A549 (cell line): Measurements from ENCODE around the gene TAPBPL. TPM values are rescaled to one million over a fixed set of nuclear protein-coding genes. Genes with fewer than 3 reads are reported as not detected.
"Not testable (repeated sequence)": the region's sequence is repeated elsewhere in the genome, so short reads cannot be mapped to it uniquely, and the experiment has no call there.

Experiments
- ATAC-seq, 2 experiments: fragments of 200-7000 bp in 1 of 2; fragments of >200 bp in 1 of 2; cut with Nextera tagmentation in 1 of 2; cut with Tn5 transposase in 1 of 2; 3 replicates each; pipeline versions ENCODE4 v1.8.0 to v1.9.1; 2018 to 2020; ENCODE audit warnings: mild to moderate bottlenecking in 1 of 2, moderate library complexity in 1 of 2
- CTCF ChIA-PET: fragments of 300-600 bp; sonication (Branson Sonifier 250); formaldehyde crosslinking; extraction: SDS; loops from one replicate; lab custom pipeline; 2021; ENCODE audit warnings: antibody characterized with exemption, inconsistent platforms; lab: Yijun Ruan, JAX
- POLR2A ChIA-PET: fragments of 350-600 bp; formaldehyde crosslinking; extraction: SDS; loops from one replicate; lab custom pipeline; 2021; ENCODE audit warnings: antibody characterized with exemption, inconsistent platforms; lab: Yijun Ruan, JAX
- DNase-seq, 2 experiments: peaks; one replicate each; pipeline versions ENCODE4 v3.0.0 to v3.0.0-alpha.2; 2011 to 2016; ENCODE audit warnings: low read depth in 1 of 2, low spot score in 1 of 2
- FAIRE-seq: peaks from 2 replicates; lab custom pipeline; 2011; peaks lifted over from hg19 to GRCh38; lab: Jason Lieb, UNC
- H3K27ac ChIP-seq, 2 experiments: fragments of >200 bp; sonication (Bioruptor Twin); formaldehyde crosslinking; 3 replicates each; pipeline ENCODE4 v1.5.1; 2016 to 2017
- H3K4me1 ChIP-seq: fragments of >200 bp; sonication (Bioruptor Twin); formaldehyde crosslinking; 3 replicates; pipeline ENCODE4 v1.6.1; 2016
- H3K4me2 ChIP-seq: fragments of >200 bp; sonication (Bioruptor Twin); formaldehyde crosslinking; 3 replicates; pipeline ENCODE4 v1.6.1; 2016
- H3K4me3 ChIP-seq: fragments of >200 bp; sonication (Bioruptor Twin); formaldehyde crosslinking; 3 replicates; pipeline ENCODE4 v1.5.1; 2016
- H3K9me3 ChIP-seq: fragments of >200 bp; sonication (Bioruptor Twin); formaldehyde crosslinking; 3 replicates; pipeline ENCODE4 v1.6.1; 2016
- BHLHE40 ChIP-seq: IDR thresholded peaks from 2 replicates; pipeline ENCODE4 v1.6.1; 2012; ENCODE audit warnings: low read depth, low read length, inconsistent platforms
- CBX8 ChIP-seq: fragments of 200-600 bp; sonication (generic); IDR thresholded peaks from 2 replicates; pipeline ENCODE4 v1.6.1; 2016
- CEBPB ChIP-seq, 2 experiments: fragments of >200 bp in 1 of 2; sonication (Bioruptor Twin) in 1 of 2; formaldehyde crosslinking in 1 of 2; IDR thresholded peaks; 2 replicates each; pipeline ENCODE4 v1.6.1; 2012 to 2016
- EHF ChIP-seq: fragments of 250-450 bp; sonication (Bioruptor Pico); IDR thresholded peaks from 2 replicates; pipeline ENCODE4 v1.5.0; 2020; ENCODE audit warnings: mild to moderate bottlenecking
- FOSB ChIP-seq: fragments of 250-450 bp; sonication (Bioruptor Pico); IDR thresholded peaks from 2 replicates; pipeline ENCODE4 v1.5.0; 2020; ENCODE audit warnings: mild to moderate bottlenecking, moderate library complexity
- HDAC2 ChIP-seq: fragments of 200-600 bp; sonication (generic); IDR thresholded peaks from 2 replicates; pipeline ENCODE4 v1.6.1; 2016
- HOXA7 ChIP-seq: fragments of 250-450 bp; sonication (Bioruptor Pico); IDR thresholded peaks from 2 replicates; pipeline ENCODE4 v1.5.0; 2020; ENCODE audit warnings: mild to moderate bottlenecking, moderate library complexity
- JUN ChIP-seq, 2 experiments: fragments of >200 bp; sonication (Bioruptor Twin); formaldehyde crosslinking; IDR thresholded peaks; 2 replicates in 1 of 2; 3 replicates in 1 of 2; pipeline ENCODE4 v1.6.1; 2016 to 2017
- JUNB ChIP-seq: fragments of >200 bp; sonication (Bioruptor Twin); formaldehyde crosslinking; IDR thresholded peaks from 2 replicates; pipeline ENCODE4 v1.6.1; 2016
- KDM5A ChIP-seq: fragments of 200-600 bp; sonication (generic); IDR thresholded peaks from 2 replicates; pipeline ENCODE4 v1.6.1; 2016; ENCODE audit warnings: antibody characterized with exemption, mild to moderate bottlenecking
- MAFK ChIP-seq: fragments of 450-650 bp; IDR thresholded peaks from 2 replicates; pipeline ENCODE4 v1.6.1; 2014; ENCODE audit not compliant: partially characterized antibody
- MAZ ChIP-seq: fragments of 150-350 bp; IDR thresholded peaks from 2 replicates; pipeline ENCODE4 v1.6.1; 2014; ENCODE audit warnings: antibody characterized with exemption, low read depth, low read length, borderline replicate concordance
- PHF8 ChIP-seq: fragments of 200-600 bp; sonication (generic); IDR thresholded peaks from 2 replicates; pipeline ENCODE4 v1.6.1; 2016; ENCODE audit warnings: low read depth, mild to moderate bottlenecking, antibody characterized with exemption, moderate library complexity, borderline replicate concordance
- POLR2A ChIP-seq: IDR thresholded peaks from 2 replicates; pipeline ENCODE4 v1.6.1; 2012; ENCODE audit warnings: mild to moderate bottlenecking, low read length
- RARB ChIP-seq: fragments of 250-450 bp; sonication (Bioruptor Pico); IDR thresholded peaks from 2 replicates; pipeline ENCODE4 v1.8.0; 2021; ENCODE audit warnings: mild to moderate bottlenecking, moderate library complexity
- RFX5 ChIP-seq: fragments of 450-650 bp; IDR thresholded peaks from 2 replicates; pipeline ENCODE4 v1.7.1; 2014; ENCODE audit warnings: antibody characterized with exemption, mild to moderate bottlenecking, moderate library complexity
- TP53 ChIP-seq: fragments of 250-450 bp; sonication (Bioruptor Pico); IDR thresholded peaks from 2 replicates; pipeline ENCODE4 v1.5.0; 2021; ENCODE audit warnings: mild to moderate bottlenecking, moderate library complexity
- WGBS: methylation state at CpG from one replicate; pipeline ENCODE4 v1.1.6; 2017; ENCODE audit errors: missing lambda C conversion rate; 5-methylcytosine and 5-hydroxymethylcytosine counted together
- polyA plus RNA-seq, 4 experiments: library from polyadenylated mRNA; depleted of rRNA in 3 of 4; stranded (reverse); fragments of >200 nt; fragmentation: RNase III in 1 of 4; extraction: RNeasy Plus Mini Kit Qiagen cat#74134 plus additional on column Dnase treatment in 1 of 4; gene quantifications; 2 replicates in 3 of 4; 3 replicates in 1 of 4; pipeline ENCODE4 v1.2.3, GENCODE V29; 2011 to 2017
- TF ChIP-seq, protein P1 (sequence below): fragments of >200 bp; sonication (Bioruptor Twin); formaldehyde crosslinking; IDR thresholded peaks from 3 replicates; pipeline ENCODE4 v1.6.1; 2016
- TF ChIP-seq, protein P2 (sequence below): IDR thresholded peaks from 2 replicates; pipeline ENCODE4 v1.6.1; 2012
- TF ChIP-seq, protein P3 (sequence below): fragments of 450-650 bp; IDR thresholded peaks from 2 replicates; pipeline ENCODE4 v1.6.1; 2014; ENCODE audit warnings: antibody characterized with exemption
- TF ChIP-seq, protein P4 (sequence below): IDR thresholded peaks from 2 replicates; pipeline ENCODE4 v1.6.1; 2012; ENCODE audit warnings: low read depth, borderline replicate concordance
- TF ChIP-seq, protein P5 (sequence below): fragments of 150-350 bp; IDR thresholded peaks from 2 replicates; pipeline ENCODE4 v1.6.1; 2014; ENCODE audit warnings: low read depth, mild to moderate bottlenecking, low read length

TAPBPL gene
- polyA plus RNA-seq, 2 of the 4 experiments (the other 2 are of a cell fraction): 2.8 to 3.6 TPM

DNA sequence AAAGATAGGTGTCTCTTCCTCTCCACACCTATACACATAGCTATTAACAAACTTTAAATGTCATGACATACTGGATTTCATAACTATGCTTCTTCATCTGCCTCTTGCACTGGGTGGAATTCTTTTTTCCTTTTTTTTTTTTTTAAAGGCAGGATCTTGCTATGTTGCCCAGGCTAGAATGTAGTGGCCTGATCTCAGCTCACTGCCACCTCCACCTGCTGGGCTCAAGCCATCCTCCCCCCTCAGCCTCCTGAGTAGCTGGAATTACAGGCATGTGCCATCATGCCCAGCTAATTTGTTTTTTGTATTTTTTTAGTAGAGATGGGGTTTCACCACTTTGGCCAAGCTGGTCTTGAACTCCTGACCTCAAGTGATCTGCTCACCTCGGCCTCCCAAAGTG, 36.4 kb downstream of the TAPBPL start:
- no peak overlapping the region for H3K4me3 ChIP-seq
- POLR2A ChIA-PET: interaction anchor here (0.6 to 2.2 kb wide), 2 partner anchors 15 to 17 kb away, joined by 4 to 6 read pairs; partner anchors contain the start of gene VAMP1
- TF ChIP-seq HDAC2 (no peak), TP53 (CRISPR knock-in tag) (no peak)
- TF ChIP-seq, all 56 proteins: peak for 0
- Histone ChIP-seq H3K4me2 (no peak overlapping the region), H3K4me1 (peaks cover 7% of the 10 kb centered on the region; the same call in 2 of the 3 replicates), H3K9me3 (no peaks in the 10 kb centered on the region), H3K27ac (no peak overlapping the region)
- no peak for ATAC-seq
- DNase-seq: no peak
- 62% methylated on average over 1 of the region's 1 CpG for WGBS
- no peak for FAIRE-seq
- CTCF ChIA-PET: interaction anchor here (0.6 to 4.3 kb wide), 7 partner anchors 13 to 162 kb away, joined by 3 to 28 read pairs (median 4); no protein-coding TSS in a partner anchor

DNA sequence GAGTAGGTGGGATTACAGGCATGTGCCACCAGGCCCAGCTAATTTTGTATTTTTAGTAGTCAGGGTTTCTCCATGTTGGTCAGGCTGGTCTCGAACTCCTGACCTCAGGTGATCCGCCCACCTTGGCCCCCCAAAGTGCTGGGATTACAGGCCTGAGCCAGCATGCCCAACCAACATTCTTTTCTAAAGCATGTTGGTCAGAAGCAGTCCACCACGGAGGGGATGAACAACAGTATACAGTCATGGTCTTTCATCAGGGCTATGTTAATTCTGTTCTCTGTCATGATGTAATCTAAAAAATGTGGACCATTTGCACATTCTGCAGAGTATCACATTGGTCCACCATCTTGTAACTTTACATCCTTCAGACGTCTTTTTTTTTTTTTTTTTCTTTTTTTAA, 37.6 kb downstream of the TAPBPL start:
- no peak overlapping the region for H3K4me3 ChIP-seq
- CTCF ChIA-PET: interaction anchor here (0.7 to 4.3 kb wide), 4 partner anchors 23 to 163 kb away, joined by 3 to 18 read pairs (median 4); no protein-coding TSS in a partner anchor
- TF ChIP-seq MAFK: no peak
- TF ChIP-seq EHF: no peak
- no peak for TF ChIP-seq JUNB
- TF ChIP-seq, all 56 proteins: peak for 0
- Histone ChIP-seq H3K27ac (no peak overlapping the region), H3K4me2 (no peak overlapping the region), H3K9me3 (no peaks in the 10 kb centered on the region), H3K4me1 (peaks cover 7% of the 10 kb centered on the region; the same call in 2 of the 3 replicates)
- DNase-seq (no peak), FAIRE-seq (no peak), ATAC-seq (no peak)
- POLR2A ChIA-PET: interaction anchor here (2.2 kb wide), 1 partner anchor 19 kb away, joined by 6 read pairs; the partner anchor contains the start of gene VAMP1
- 53% methylated on average over 4 of the region's 4 CpGs for WGBS

DNA sequence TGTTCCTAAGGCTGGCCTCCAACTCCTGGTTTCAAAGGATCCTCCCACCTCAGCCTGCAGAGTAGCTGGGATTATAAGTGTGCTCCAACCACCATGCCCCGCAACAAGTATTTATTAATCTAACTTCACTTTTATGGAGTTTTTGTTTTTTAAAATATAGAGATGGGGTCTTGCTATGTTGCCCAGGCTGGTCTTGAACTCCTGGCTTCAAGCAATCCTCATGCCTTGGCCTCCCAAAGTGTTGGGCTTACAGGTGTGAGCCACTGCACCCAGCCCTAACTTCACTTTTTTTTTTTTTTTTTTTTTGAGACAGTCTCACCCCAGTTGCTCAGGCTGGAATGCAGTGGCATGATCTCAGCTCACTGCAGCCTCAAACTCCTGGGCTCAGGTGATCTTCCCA, 38.8 kb downstream of the TAPBPL start:
- H3K4me3 ChIP-seq, H3K9me3 ChIP-seq, DNase-seq, H3K27ac ChIP-seq, ATAC-seq, POLR2A ChIA-PET, FAIRE-seq, H3K4me2 ChIP-seq: not testable (repeated sequence)
- CTCF ChIA-PET: interaction anchor here (0.6 to 1.8 kb wide), 2 partner anchors 10 to 125 kb away, joined by 3 to 5 read pairs; no protein-coding TSS in a partner anchor
- peaks cover 18% of the 10 kb centered on the region for H3K4me1 ChIP-seq
- 95% methylated on average over 1 of the region's 1 CpG for WGBS

DNA sequence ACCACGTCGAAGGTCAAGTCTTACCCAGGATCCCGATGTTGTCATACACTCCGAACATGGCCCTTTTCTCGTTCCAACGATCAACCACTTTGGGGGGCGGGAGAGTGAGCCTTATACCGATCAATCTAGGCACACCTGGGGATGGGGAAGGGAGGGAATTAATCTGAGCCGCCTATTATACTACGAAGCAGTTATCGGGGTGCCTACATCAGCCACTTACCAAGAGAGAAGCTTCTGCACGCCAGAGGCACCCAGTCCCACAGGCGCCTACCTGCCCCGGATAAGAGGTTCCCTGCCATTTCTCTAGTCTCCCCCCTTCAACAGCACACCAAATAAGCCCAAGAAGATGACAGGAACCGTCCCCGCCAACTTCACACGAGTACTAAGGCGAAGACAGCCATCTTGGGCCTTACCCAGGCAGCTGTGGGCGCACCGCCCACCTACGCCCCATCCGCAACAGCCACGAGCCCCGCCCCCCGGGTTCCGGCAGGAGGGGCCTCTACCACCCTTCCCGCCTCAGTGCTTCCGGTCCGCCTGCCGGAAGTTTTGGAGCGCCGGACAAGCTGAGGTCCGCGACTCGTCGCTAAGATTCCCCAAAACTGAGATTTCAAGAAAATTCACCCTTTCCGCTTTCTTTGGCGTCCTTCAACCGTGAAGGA, 41.1 kb downstream of the TAPBPL start, which contains the start of gene MRPL51:
Gene MRPL51, minus strand, starts transcription at position 425 of the 659 bp plus-strand sequence. Its CDS starts 126 bp downstream, at position 299.
- CTCF ChIA-PET: interaction anchor here (0.7 to 2.1 kb wide), 8 partner anchors 13 to 70 kb away, joined by 3 to 9 read pairs (median 4); partner anchors contain the start of gene VAMP1
- Histone ChIP-seq H3K4me1 (peaks cover 25% of the 10 kb centered on the region), H3K4me3 (peak within 1 kb of the TSS; percentile 80), H3K9me3 (no peaks in the 10 kb centered on the region)
- WGBS: 1% methylated on average over 34 of the region's 39 CpGs
- FAIRE-seq: no peak
- peak; percentile 96 to 98 for DNase-seq
- TF ChIP-seq KDM5A (peak; percentile 93), TP53 (CRISPR knock-in tag) (0 out of 2 replicates have a peak, but pooled peaks have one; percentile 42), JUN (IDR thresholded peaks at IDR 0.05) (peak in 1 of 2 experiments; percentile 91; a peak in 4 of 5 replicates), BHLHE40 (0 out of 2 replicates have a peak, but pooled peaks have one; percentile 21), CBX8 (no peak), RFX5 (peak; percentile 46; the same call in 1 of the 2 replicates), POLR2A (peak; percentile 92), HOXA7 (CRISPR knock-in tag) (peak; percentile 80; the same call in 1 of the 2 replicates), CEBPB (IDR thresholded peaks at IDR 0.05) (no peak), FOSB (CRISPR knock-in tag) (no peak), RARB (CRISPR knock-in tag) (peak; percentile 19; the same call in 1 of the 2 replicates), PHF8 (peak; percentile 71; the same call in 1 of the 2 replicates), HDAC2 (0 out of 2 replicates have a peak, but pooled peaks have one; percentile 45), MAZ (peak; percentile 63; the same call in 1 of the 2 replicates)
- TF ChIP-seq, protein P1, sequence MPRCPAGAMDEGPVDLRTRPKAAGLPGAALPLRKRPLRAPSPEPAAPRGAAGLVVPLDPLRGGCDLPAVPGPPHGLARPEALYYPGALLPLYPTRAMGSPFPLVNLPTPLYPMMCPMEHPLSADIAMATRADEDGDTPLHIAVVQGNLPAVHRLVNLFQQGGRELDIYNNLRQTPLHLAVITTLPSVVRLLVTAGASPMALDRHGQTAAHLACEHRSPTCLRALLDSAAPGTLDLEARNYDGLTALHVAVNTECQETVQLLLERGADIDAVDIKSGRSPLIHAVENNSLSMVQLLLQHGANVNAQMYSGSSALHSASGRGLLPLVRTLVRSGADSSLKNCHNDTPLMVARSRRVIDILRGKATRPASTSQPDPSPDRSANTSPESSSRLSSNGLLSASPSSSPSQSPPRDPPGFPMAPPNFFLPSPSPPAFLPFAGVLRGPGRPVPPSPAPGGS: peak; percentile 78; the same call in 1 of the 3 replicates
- TF ChIP-seq, protein P2, sequence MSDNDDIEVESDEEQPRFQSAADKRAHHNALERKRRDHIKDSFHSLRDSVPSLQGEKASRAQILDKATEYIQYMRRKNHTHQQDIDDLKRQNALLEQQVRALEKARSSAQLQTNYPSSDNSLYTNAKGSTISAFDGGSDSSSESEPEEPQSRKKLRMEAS: peak; percentile 74
- TF ChIP-seq, protein P3, sequence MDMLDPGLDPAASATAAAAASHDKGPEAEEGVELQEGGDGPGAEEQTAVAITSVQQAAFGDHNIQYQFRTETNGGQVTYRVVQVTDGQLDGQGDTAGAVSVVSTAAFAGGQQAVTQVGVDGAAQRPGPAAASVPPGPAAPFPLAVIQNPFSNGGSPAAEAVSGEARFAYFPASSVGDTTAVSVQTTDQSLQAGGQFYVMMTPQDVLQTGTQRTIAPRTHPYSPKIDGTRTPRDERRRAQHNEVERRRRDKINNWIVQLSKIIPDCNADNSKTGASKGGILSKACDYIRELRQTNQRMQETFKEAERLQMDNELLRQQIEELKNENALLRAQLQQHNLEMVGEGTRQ: 0 out of 2 replicates have a peak, but pooled peaks have one; percentile 2
- TF ChIP-seq, protein P4, sequence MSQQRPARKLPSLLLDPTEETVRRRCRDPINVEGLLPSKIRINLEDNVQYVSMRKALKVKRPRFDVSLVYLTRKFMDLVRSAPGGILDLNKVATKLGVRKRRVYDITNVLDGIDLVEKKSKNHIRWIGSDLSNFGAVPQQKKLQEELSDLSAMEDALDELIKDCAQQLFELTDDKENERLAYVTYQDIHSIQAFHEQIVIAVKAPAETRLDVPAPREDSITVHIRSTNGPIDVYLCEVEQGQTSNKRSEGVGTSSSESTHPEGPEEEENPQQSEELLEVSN: peak; percentile 60
- TF ChIP-seq, protein P5, sequence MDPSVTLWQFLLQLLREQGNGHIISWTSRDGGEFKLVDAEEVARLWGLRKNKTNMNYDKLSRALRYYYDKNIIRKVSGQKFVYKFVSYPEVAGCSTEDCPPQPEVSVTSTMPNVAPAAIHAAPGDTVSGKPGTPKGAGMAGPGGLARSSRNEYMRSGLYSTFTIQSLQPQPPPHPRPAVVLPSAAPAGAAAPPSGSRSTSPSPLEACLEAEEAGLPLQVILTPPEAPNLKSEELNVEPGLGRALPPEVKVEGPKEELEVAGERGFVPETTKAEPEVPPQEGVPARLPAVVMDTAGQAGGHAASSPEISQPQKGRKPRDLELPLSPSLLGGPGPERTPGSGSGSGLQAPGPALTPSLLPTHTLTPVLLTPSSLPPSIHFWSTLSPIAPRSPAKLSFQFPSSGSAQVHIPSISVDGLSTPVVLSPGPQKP: no peak
- TF ChIP-seq, all 56 proteins: peak for 15
- Histone ChIP-seq H3K4me2 (peak within 1 kb of the TSS; percentile 92), H3K27ac (peak within 1 kb of the TSS; percentile 90 to 93)
- POLR2A ChIA-PET: interaction anchor here (0.7 to 1.8 kb wide), 20 partner anchors 9 to 260 kb away, joined by 3 to 39 read pairs (median 4); partner anchors contain the start of genes GAPDH, MLF2, NOP2 and VAMP1
- peak; percentile 93 to 94 for ATAC-seq
